GM18909 (cell line): ENCODE data around the gene FAM83D.
A peak's percentile ranks its signal among the peaks of the same experiment; 100 is the strongest.

Source experiments
- ATAC-seq: cut with Tn5 transposase; IDR thresholded peaks from one replicate; pipeline ENCODE4 v1.9.1; 2021; ENCODE audit warnings: mild to moderate bottlenecking; ENCODE audit not compliant: unreplicated experiment, poor library complexity

FAM83D gene

GRCh38 chr20:38894091-38894847 lies 31.9 kb upstream of the FAM83D start:
- ATAC-seq = no peak

- no peak for ATAC-seq
Observed at GRCh38 chr20:38895098-38895949, 30.9 kb upstream of the FAM83D start.

GRCh38 chr20:38896009-38896594 lies 30.1 kb upstream of the FAM83D start:
- no peak for ATAC-seq

- no peak for ATAC-seq
Observed at GRCh38 chr20:38897267-38897666, 28.9 kb upstream of the FAM83D start.

GRCh38 chr20:38900606-38901005 lies 25.6 kb upstream of the FAM83D start:
- no peak for ATAC-seq

GRCh38 chr20:38902601-38903000 lies 23.6 kb upstream of the FAM83D start:
- ATAC-seq = no peak

GRCh38 chr20:38903335-38903734 lies 22.9 kb upstream of the FAM83D start:
- no peak for ATAC-seq

GRCh38 chr20:38905375-38905774 lies 20.8 kb upstream of the FAM83D start:
- ATAC-seq = no peak

- ATAC-seq = no peak
Observed at GRCh38 chr20:38907918-38908677, 18.1 kb upstream of the FAM83D start.

GRCh38 chr20:38915355-38915754 lies 10.9 kb upstream of the FAM83D start:
- no peak for ATAC-seq

- no peak for ATAC-seq
Observed at GRCh38 chr20:38917657-38918056, 8.6 kb upstream of the FAM83D start.

GRCh38 chr20:38918172-38918571 lies 8.0 kb upstream of the FAM83D start:
- ATAC-seq = no peak

- no peak for ATAC-seq
Observed at GRCh38 chr20:38919683-38920082, 6.5 kb upstream of the FAM83D start.

- ATAC-seq = no peak
Observed at GRCh38 chr20:38920411-38920810, 5.8 kb upstream of the FAM83D start.

- ATAC-seq = no peak
Observed at GRCh38 chr20:38920851-38921250, 5.4 kb upstream of the FAM83D start.

- no peak for ATAC-seq
Observed at GRCh38 chr20:38924718-38925117, 1.5 kb upstream of the FAM83D start.

GRCh38 chr20:38926934-38927616 lies 858 bp downstream of the FAM83D start:
- peak; percentile 13 for ATAC-seq

GRCh38 chr20:38927902-38928578 lies 1.8 kb downstream of the FAM83D start:
- ATAC-seq = no peak

GRCh38 chr20:38930242-38930569 lies 4.0 kb downstream of the FAM83D start:
- no peak for ATAC-seq

- ATAC-seq = no peak
Observed at GRCh38 chr20:38931984-38932383, 5.8 kb downstream of the FAM83D start.
